Natural killer cell (primary cell): Measurements from ENCODE around the gene TMEM39B. TPM values are rescaled to one million over a fixed set of nuclear protein-coding genes. Genes with fewer than 3 reads are reported as not detected.

ENCODE experiments used
- ATAC-seq, 3 donors: fragments of 150-1000 bp in 2 of 3; fragments of 200-7000 bp in 1 of 3; cut with Tn5 transposase; 1 replicate in 1 of 3; 2 replicates in 2 of 3; pipeline ENCODE4 v1.10.0; 2021; ENCODE audit warnings: mild to moderate bottlenecking in 2 of 3, moderate library complexity in 2 of 3
- DNase-seq, 2 donors: peaks; one replicate each; pipeline versions ENCODE4 v3.0.0 to v3.0.0-alpha.2; 2013 to 2021; ENCODE audit warnings: mixed read lengths in 1 of 2
- H3K27ac ChIP-seq: one replicate; pipeline ENCODE4 v1.5.1; 2013; ENCODE audit warnings: mild to moderate bottlenecking, low read length
- H3K27me3 ChIP-seq: one replicate; pipeline ENCODE4 v1.6.1; 2013; ENCODE audit warnings: low read length; ENCODE audit not compliant: control insufficient read depth, insufficient read depth
- H3K36me3 ChIP-seq: one replicate; pipeline ENCODE4 v1.6.1; 2013; ENCODE audit warnings: low read length; ENCODE audit not compliant: control insufficient read depth, insufficient read depth
- H3K4me1 ChIP-seq: one replicate; pipeline ENCODE4 v1.6.1; 2013; ENCODE audit warnings: low read length; ENCODE audit not compliant: control insufficient read depth, insufficient read depth
- H3K4me3 ChIP-seq: one replicate; pipeline ENCODE4 v1.5.1; 2013; ENCODE audit warnings: low read length
- H3K9me3 ChIP-seq: one replicate; pipeline ENCODE4 v1.6.1; 2013; ENCODE audit warnings: low read length; ENCODE audit not compliant: control insufficient read depth, insufficient read depth
- H3K27ac Mint-ChIP-seq, 2 donors: one replicate each; pipeline ENCODE4 v1.8.0; 2022; ENCODE audit warnings: mild to moderate bottlenecking in 2 of 2, mixed read lengths in 2 of 2, moderate library complexity in 1 of 2
- H3K27me3 Mint-ChIP-seq, 2 donors: one replicate each; pipeline ENCODE4 v1.8.0; 2022; ENCODE audit warnings: low read depth in 2 of 2, mixed read lengths in 2 of 2
- H3K36me3 Mint-ChIP-seq: one replicate; pipeline ENCODE4 v1.8.0; 2022; ENCODE audit warnings: mixed read lengths
- H3K4me1 Mint-ChIP-seq, 2 donors: one replicate each; pipeline ENCODE4 v1.8.0; 2022; ENCODE audit warnings: mixed read lengths in 2 of 2
- H3K4me3 Mint-ChIP-seq: one replicate; pipeline ENCODE4 v1.8.0; 2022; ENCODE audit warnings: mild to moderate bottlenecking, moderate library complexity, mixed read lengths
- H3K9me3 Mint-ChIP-seq, 2 donors: one replicate each; pipeline ENCODE4 v1.8.0; 2022; ENCODE audit warnings: mixed read lengths in 2 of 2
- CTCF ChIP-seq: fragments of 200-600 bp; IDR thresholded peaks from one replicate; pipeline ENCODE4 v1.8.0; 2022; ENCODE audit warnings: antibody characterized with exemption
- WGBS: methylation state at CpG from one replicate; pipeline ENCODE4 v1.1.7; 2013; ENCODE audit warnings: missing lambda C conversion rate; ENCODE audit not compliant: insufficient coverage; 5-methylcytosine and 5-hydroxymethylcytosine counted together
- intact Hi-C: fragments of 100-400 bp; cut with micrococcal nuclease; formaldehyde crosslinking; loops from one replicate; pipeline ENCODE4 v1.14.2; 2022
- total RNA-seq, 4 donors: library from RNA; stranded (reverse); fragments of 120-200 nt in 1 of 4; gene quantifications; one replicate each; pipeline versions ENCODE4 v1.2.3 to v1.2.4, GENCODE V29; 2013 to 2022

Gene TMEM39B
- total RNA-seq, 3 donors from 2014 or later (not counting 1 experiment from before 2014, with no cell fraction given), result 13.3 to 17.1 (median 15.8) TPM

DNA sequence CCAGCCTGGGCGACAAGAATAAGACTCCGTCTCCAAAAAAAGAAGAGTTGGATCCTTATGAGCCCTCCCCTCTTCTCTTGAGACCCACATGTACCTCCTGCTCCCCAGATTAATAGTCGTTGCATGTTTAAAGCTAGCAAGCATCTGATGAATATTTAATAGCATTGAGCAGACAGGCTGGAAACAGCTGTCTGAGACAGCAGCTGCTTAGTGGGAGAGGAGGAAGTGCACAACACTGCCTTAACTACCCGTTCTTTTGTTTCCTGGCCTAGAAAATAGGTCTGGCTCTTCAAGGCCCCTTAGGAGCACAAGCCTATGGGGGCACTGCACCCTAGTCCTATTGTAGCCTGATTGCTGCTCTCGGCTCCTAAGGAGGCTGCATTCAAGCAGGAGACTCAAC is 17.3 kb upstream of the TMEM39B start:
- H3K9me3 Mint-ChIP-seq, result no peaks in the 10 kb centered on the region
- Histone ChIP-seq H3K36me3 (peaks cover 66% of the 10 kb centered on the region), H3K27ac (no peak overlapping the region), H3K4me3 (no peak overlapping the region), H3K4me1 (no peaks in the 10 kb centered on the region), H3K27me3 (no peaks in the 10 kb centered on the region), H3K9me3 (no peaks in the 10 kb centered on the region)
- no peaks in the 10 kb centered on the region for H3K27me3 Mint-ChIP-seq
- H3K4me3 Mint-ChIP-seq, result no peak overlapping the region
- TF ChIP-seq CTCF, result no peak
- no peak overlapping the region for H3K27ac Mint-ChIP-seq
- ATAC-seq (no peak), DNase-seq (no peak)
- H3K4me1 Mint-ChIP-seq, result peaks cover 0 to 8% of the 10 kb centered on the region in 2 donors
- 91% methylated on average over 5 of the region's 5 CpGs for WGBS
- peaks cover 10% of the 10 kb centered on the region for H3K36me3 Mint-ChIP-seq
- intact Hi-C loops, result no loop called here

GRCh38 chr1:32056598-32056997 is 16.1 kb upstream of the TMEM39B start:
- Histone ChIP-seq H3K9me3 (no peaks in the 10 kb centered on the region), H3K27ac (no peak overlapping the region), H3K4me1 (no peaks in the 10 kb centered on the region), H3K4me3 (no peak overlapping the region), H3K36me3 (peaks cover 65% of the 10 kb centered on the region), H3K27me3 (no peaks in the 10 kb centered on the region)
- Mint-ChIP-seq H3K36me3 (peaks cover 9% of the 10 kb centered on the region), H3K27me3 (no peaks in the 10 kb centered on the region), H3K4me3 (no peak overlapping the region), H3K9me3 (no peaks in the 10 kb centered on the region), H3K4me1 (peaks cover 0 to 8% of the 10 kb centered on the region in 2 donors), H3K27ac (peak overlapping the region; percentile 65 to 81)
- intact Hi-C loops, result no loop called here
- TF ChIP-seq CTCF, result no peak
- ATAC-seq, result no peak
- DNase-seq, result no peak
- WGBS, result no CpG with 5 or more reads among the region's 1 CpG

- Mint-ChIP-seq H3K4me3 (no peak overlapping the region), H3K27ac (peak overlapping the region; percentile 36 to 71), H3K9me3 (no peaks in the 10 kb centered on the region), H3K27me3 (no peaks in the 10 kb centered on the region), H3K4me1 (peaks cover 4 to 8% of the 10 kb centered on the region in 2 donors), H3K36me3 (no peaks in the 10 kb centered on the region)
- no peak overlapping the region for H3K4me3 ChIP-seq
- DNase-seq (no peak), ATAC-seq (no peak)
- no peaks in the 10 kb centered on the region for H3K9me3 ChIP-seq
- TF ChIP-seq CTCF, result no peak
- no peaks in the 10 kb centered on the region for H3K27me3 ChIP-seq
- H3K36me3 ChIP-seq, result peaks cover 35% of the 10 kb centered on the region
- H3K4me1 ChIP-seq, result peaks cover under 1% of the 10 kb centered on the region
- no peak overlapping the region for H3K27ac ChIP-seq
- intact Hi-C loops, result loop anchor here (5.0 kb wide), 1 partner anchor 399 kb away; no protein-coding TSS in a partner anchor
These were observed 11.8 kb upstream of the TMEM39B start for GRCh38 chr1:32060914-32061313.

GRCh38 chr1:32062867-32063230 is 9.9 kb upstream of the TMEM39B start:
- Mint-ChIP-seq H3K36me3 (no peaks in the 10 kb centered on the region), H3K27ac (peak overlapping the region in 1 of 2 donors; percentile 59), H3K4me3 (no peak overlapping the region), H3K27me3 (no peaks in the 10 kb centered on the region), H3K4me1 (peaks cover 0 to 13% of the 10 kb centered on the region in 2 donors), H3K9me3 (no peaks in the 10 kb centered on the region)
- Histone ChIP-seq H3K27me3 (no peaks in the 10 kb centered on the region), H3K36me3 (peaks cover 22% of the 10 kb centered on the region), H3K4me3 (no peak overlapping the region), H3K27ac (no peak overlapping the region), H3K9me3 (no peaks in the 10 kb centered on the region), H3K4me1 (peaks cover 16% of the 10 kb centered on the region)
- DNase-seq (no peak), ATAC-seq (no peak)
- no peak for TF ChIP-seq CTCF
- 98% methylated on average over 4 of the region's 4 CpGs for WGBS
- intact Hi-C loops, result loop anchor here (5.0 kb wide), 1 partner anchor 401 kb away; no protein-coding TSS in a partner anchor
